Measurements from ENCODE around the gene MAGEF1. TPM values are rescaled to one million over a fixed set of nuclear protein-coding genes. Genes with fewer than 3 reads are reported as not detected.
A peak's percentile ranks its signal among the peaks of the same experiment; 100 is the strongest.
"Not testable (repeated sequence)": the region's sequence is repeated elsewhere in the genome, so short reads cannot be mapped to it uniquely, and the experiment has no call there.

MAGEF1 gene
- polyA plus RNA-seq, 3 donors = 85.7 to 100 (median 91.1) TPM

- DNase-seq = no peak
These were observed 19.1 kb upstream of the MAGEF1 start for GRCh38 chr3:184730924-184731323.

- DNase-seq = not testable (repeated sequence)
These were observed 17.3 kb upstream of the MAGEF1 start for GRCh38 chr3:184729154-184729553.

GRCh38 chr3:184728010-184728527 is 16.2 kb upstream of the MAGEF1 start:
- no peak for DNase-seq

GRCh38 chr3:184727357-184728009 is 15.6 kb upstream of the MAGEF1 start:
- peak; percentile 86 for DNase-seq

- no peak for DNase-seq
These were observed 14.6 kb upstream of the MAGEF1 start for GRCh38 chr3:184726497-184726896.

GRCh38 chr3:184725176-184725719 is 13.4 kb upstream of the MAGEF1 start:
- no peak for DNase-seq

- no peak for DNase-seq
These were observed 12.8 kb upstream of the MAGEF1 start for GRCh38 chr3:184724699-184725098.

- no peak for DNase-seq
These were observed 7.8 kb upstream of the MAGEF1 start for GRCh38 chr3:184719709-184720108.

- no peak for DNase-seq
These were observed 6.6 kb upstream of the MAGEF1 start for GRCh38 chr3:184718431-184718830.

GRCh38 chr3:184717399-184717983 is 5.6 kb upstream of the MAGEF1 start:
- no peak for DNase-seq

- DNase-seq = peak; percentile 75
These were observed 4.9 kb upstream of the MAGEF1 start for GRCh38 chr3:184716622-184717398.

- DNase-seq = no peak
These were observed 4.2 kb upstream of the MAGEF1 start for GRCh38 chr3:184715943-184716621.

- no peak for DNase-seq
These were observed 1.7 kb upstream of the MAGEF1 start for GRCh38 chr3:184713521-184713920.

GRCh38 chr3:184713040-184713355 is 1.1 kb upstream of the MAGEF1 start:
- no peak for DNase-seq

GRCh38 chr3:184712248-184713039 is 580 bp upstream of the MAGEF1 start:
- DNase-seq = no peak

- no peak for DNase-seq
These were observed 883 bp downstream of the MAGEF1 start for GRCh38 chr3:184710870-184711492.

GRCh38 chr3:184703657-184704056 is 8.2 kb downstream of the MAGEF1 start:
- DNase-seq = no peak

- DNase-seq = no peak
These were observed 11.1 kb downstream of the MAGEF1 start for GRCh38 chr3:184700759-184701158.

- no peak for DNase-seq
These were observed 14.0 kb downstream of the MAGEF1 start for GRCh38 chr3:184697845-184698244.

GRCh38 chr3:184696697-184697096 is 15.2 kb downstream of the MAGEF1 start:
- no peak for DNase-seq

- DNase-seq = no peak
These were observed 17.1 kb downstream of the MAGEF1 start for GRCh38 chr3:184694716-184695115.
